Measurements from ENCODE around the gene SNRNP40.

DNA sequence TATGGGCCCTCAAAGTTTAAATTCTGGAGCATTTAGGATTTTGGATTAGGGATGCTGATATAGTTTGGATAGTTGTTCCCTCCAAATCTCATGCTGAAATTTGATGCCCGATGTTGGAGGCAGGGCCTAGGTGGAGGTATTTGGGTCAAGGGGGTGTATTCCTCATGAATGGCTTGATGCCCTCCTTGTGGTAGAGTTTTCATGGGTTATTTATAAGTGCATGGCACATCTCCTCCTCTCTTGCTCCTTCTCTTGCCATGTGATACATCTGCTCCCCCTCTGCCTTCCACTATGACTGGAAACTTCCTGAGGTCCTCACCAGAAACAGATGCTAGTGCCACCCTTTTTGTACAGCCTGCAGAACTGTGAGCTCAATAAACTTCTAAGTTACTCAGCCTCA, 39.4 kb downstream of the SNRNP40 start:
- TF ChIP-seq GATA3 (IDR thresholded peaks at IDR 0.05; ENCODE audit: low read depth, low read length) = no peak
- TF ChIP-seq GATA2 (IDR thresholded peaks at IDR 0.05; ENCODE audit: low read depth, low read length) = no peak

Data from SH-SY5Y (cell line).